Smooth muscle cell (in vitro differentiated cells): ENCODE measurements around the gene CTNNA3. TPM values are rescaled to one million over a fixed set of nuclear protein-coding genes. Genes with fewer than 3 reads are reported as not detected.
A peak's percentile ranks its signal among the peaks of the same experiment; 100 is the strongest.

ENCODE experiments used
- DNase-seq: peaks from one replicate; lab custom pipeline; 2025; ENCODE audit not compliant: unreplicated experiment; lab: John Stamatoyannopoulos, UW
- H2AFZ ChIP-seq: fragments of 200-600 bp; sonication (generic); 2 replicates; pipeline ENCODE4 v1.6.0; 2016; ENCODE audit warnings: antibody characterized with exemption, low read depth, mild to moderate bottlenecking
- H3F3A ChIP-seq: fragments of 200-600 bp; sonication (generic); 2 replicates; pipeline ENCODE4 v1.6.0; 2017; ENCODE audit warnings: antibody characterized with exemption, low read depth
- H3K27ac ChIP-seq: fragments of 200-600 bp; sonication (generic); 2 replicates; pipeline ENCODE4 v1.5.1; 2016; ENCODE audit warnings: low read depth, mild to moderate bottlenecking
- H3K27me3 ChIP-seq: fragments of 200-600 bp; sonication (generic); 2 replicates; pipeline ENCODE4 v1.6.1; 2016; ENCODE audit warnings: low read depth, mild to moderate bottlenecking
- H3K36me3 ChIP-seq: fragments of 200-600 bp; sonication (generic); 2 replicates; pipeline ENCODE4 v1.5.1; 2016; ENCODE audit warnings: low read depth
- H3K4me1 ChIP-seq: fragments of 200-600 bp; sonication (generic); 2 replicates; pipeline ENCODE4 v1.5.1; 2016; ENCODE audit warnings: low read depth
- H3K4me2 ChIP-seq: fragments of 200-600 bp; sonication (generic); 2 replicates; pipeline ENCODE4 v1.6.0; 2016; ENCODE audit warnings: mild to moderate bottlenecking
- H3K4me3 ChIP-seq: fragments of 200-600 bp; sonication (generic); 2 replicates; pipeline ENCODE4 v1.5.1; 2016; ENCODE audit warnings: mild to moderate bottlenecking
- H3K79me2 ChIP-seq: fragments of 200-600 bp; sonication (generic); 2 replicates; pipeline ENCODE4 v1.6.0; 2016; ENCODE audit warnings: low read depth, mild to moderate bottlenecking
- H3K9ac ChIP-seq: fragments of 200-600 bp; sonication (generic); 2 replicates; pipeline ENCODE4 v1.6.0; 2016; ENCODE audit warnings: low read depth
- H3K9me3 ChIP-seq: fragments of 200-600 bp; sonication (generic); replicated peaks from 2 replicates; pipeline ENCODE4 v1.5.1; 2016; ENCODE audit warnings: low read depth
- H4K20me1 ChIP-seq: fragments of 200-600 bp; sonication (generic); 2 replicates; pipeline ENCODE4 v1.6.0; 2016; ENCODE audit warnings: low read depth
- CTCF ChIP-seq: fragments of 200-600 bp; sonication (generic); IDR thresholded peaks from 2 replicates; pipeline ENCODE4 v1.5.1; 2017; ENCODE audit warnings: borderline replicate concordance, mild to moderate bottlenecking, antibody characterized with exemption; ENCODE audit not compliant: insufficient read depth, poor library complexity, severe bottlenecking
- WGBS: methylation state at CpG from one replicate; pipeline ENCODE4 v1.1.7; 2016; ENCODE audit warnings: low lambda C conversion rate; 5-methylcytosine and 5-hydroxymethylcytosine counted together
- polyA plus RNA-seq: library from polyadenylated mRNA; unstranded; fragments of >200 nt; fragmentation: Nextera tagmentation; extraction: Ambion mirVana; gene quantifications from 2 replicates; pipeline ENCODE4 v1.2.1, GENCODE V29; 2016
- total RNA-seq: library from RNA; depleted of rRNA; stranded (reverse); fragments of >200 nt; gene quantifications from 2 replicates; pipeline ENCODE4 v1.2.3, GENCODE V29; 2014

Gene CTNNA3
- total and polyA plus RNA-seq, 2 experiments from 2014 or later, result 1.3 TPM; not detected in 1

- no peak overlapping the region for H3K9ac ChIP-seq
- TF ChIP-seq CTCF, result no peak
Observed at GRCh38 chr10:67630904-67631303, 65.1 kb downstream of the CTNNA3 start.

GRCh38 chr10:67629461-67629971, 66.5 kb downstream of the CTNNA3 start:
- Histone ChIP-seq H4K20me1 (no peaks in the 10 kb centered on the region), H3K27ac (peak overlapping the region; percentile 13), H3K79me2 (no peaks in the 10 kb centered on the region), H3K4me3 (no peak overlapping the region), H3K4me1 (peaks cover 8% of the 10 kb centered on the region), H3K9me3 (no peaks in the 10 kb centered on the region), H2AFZ (peak overlapping the region; percentile 32), H3K9ac (no peak overlapping the region), H3K27me3 (no peaks in the 10 kb centered on the region), H3F3A (no peaks in the 10 kb centered on the region), H3K36me3 (no peaks in the 10 kb centered on the region), H3K4me2 (no peak overlapping the region)
- no peak for TF ChIP-seq CTCF
- DNase-seq, result no peak

More at GRCh38 chr10:67630904-67631303, 65.1 kb downstream of the CTNNA3 start:
- H3K4me3 ChIP-seq, result no peak overlapping the region
- no peaks in the 10 kb centered on the region for H4K20me1 ChIP-seq
- H3K9me3 ChIP-seq, result no peaks in the 10 kb centered on the region
- no peaks in the 10 kb centered on the region for H3F3A ChIP-seq
- H3K4me2 ChIP-seq, result no peak overlapping the region
- H3K27ac ChIP-seq, result no peak overlapping the region
- H3K36me3 ChIP-seq, result no peaks in the 10 kb centered on the region
- no peak for DNase-seq
- H3K27me3 ChIP-seq, result no peaks in the 10 kb centered on the region
- peaks cover 8% of the 10 kb centered on the region for H3K4me1 ChIP-seq
- H2AFZ ChIP-seq, result no peak overlapping the region
- H3K79me2 ChIP-seq, result no peaks in the 10 kb centered on the region

GRCh38 chr10:67622984-67623383, 73.0 kb downstream of the CTNNA3 start:
- Histone ChIP-seq H3K4me2 (no peak overlapping the region), H2AFZ (no peak overlapping the region), H3K36me3 (no peaks in the 10 kb centered on the region), H3F3A (no peaks in the 10 kb centered on the region), H3K9me3 (no peaks in the 10 kb centered on the region), H3K4me3 (no peak overlapping the region), H3K79me2 (no peaks in the 10 kb centered on the region), H3K9ac (no peak overlapping the region), H3K27me3 (no peaks in the 10 kb centered on the region), H3K27ac (no peak overlapping the region), H4K20me1 (no peaks in the 10 kb centered on the region), H3K4me1 (no peaks in the 10 kb centered on the region)
- TF ChIP-seq CTCF, result no peak
- WGBS, result 95% methylated on average over 1 of the region's 1 CpG
- no peak for DNase-seq

DNA sequence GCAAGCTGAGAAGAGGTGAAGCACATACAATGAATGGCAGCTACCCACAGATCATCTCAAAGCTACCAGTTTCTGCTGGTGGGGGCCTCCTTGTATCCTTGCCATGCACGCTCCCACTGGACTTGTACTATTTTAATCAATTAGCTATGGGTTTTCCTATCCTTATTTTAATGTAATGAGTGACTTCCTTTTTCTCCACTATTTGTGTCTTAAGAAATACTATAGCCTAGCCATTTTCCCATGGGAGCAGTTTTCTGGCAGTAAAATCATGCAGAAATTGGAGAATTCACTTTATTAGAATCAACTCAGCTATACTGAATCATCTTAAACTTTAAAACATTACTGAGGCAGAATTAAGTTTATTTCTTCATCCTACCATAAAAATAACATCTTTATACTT, 73.5 kb downstream of the CTNNA3 start:
- no peaks in the 10 kb centered on the region for H3K4me1 ChIP-seq
- no peaks in the 10 kb centered on the region for H4K20me1 ChIP-seq
- no peak overlapping the region for H2AFZ ChIP-seq
- H3K9me3 ChIP-seq, result no peaks in the 10 kb centered on the region
- H3K9ac ChIP-seq, result no peak overlapping the region
- DNase-seq, result no peak
- H3K27me3 ChIP-seq, result no peaks in the 10 kb centered on the region
- H3K36me3 ChIP-seq, result no peaks in the 10 kb centered on the region
- no peak for TF ChIP-seq CTCF
- H3K79me2 ChIP-seq, result no peaks in the 10 kb centered on the region
- H3F3A ChIP-seq, result no peaks in the 10 kb centered on the region
- H3K4me2 ChIP-seq, result no peak overlapping the region
- H3K4me3 ChIP-seq, result no peak overlapping the region
- WGBS, result 100% methylated on average over 1 of the region's 1 CpG
- H3K27ac ChIP-seq, result no peak overlapping the region
